Fibroblast of lung (primary cell): Measurements from ENCODE around the gene GRIK2.

Source experiments
- EZH2 ChIP-seq: IDR thresholded peaks from 2 replicates; pipeline ENCODE4 v1.5.1; 2012; ENCODE audit warnings: low read length, control low read depth, mild to moderate bottlenecking; ENCODE audit errors: missing control alignments
- TF ChIP-seq, protein P1 (sequence below), 2 donors: IDR thresholded peaks in 1 of 2; conservative IDR thresholded peaks in 1 of 2; 1 replicate in 1 of 2; 2 replicates in 1 of 2; pipeline ENCODE4 v1.5.1; 2011 to 2012; ENCODE audit warnings: low read length in 2 of 2, control low read depth in 1 of 2, inconsistent platforms in 1 of 2, low read depth in 1 of 2, mild to moderate bottlenecking in 1 of 2

DNA sequence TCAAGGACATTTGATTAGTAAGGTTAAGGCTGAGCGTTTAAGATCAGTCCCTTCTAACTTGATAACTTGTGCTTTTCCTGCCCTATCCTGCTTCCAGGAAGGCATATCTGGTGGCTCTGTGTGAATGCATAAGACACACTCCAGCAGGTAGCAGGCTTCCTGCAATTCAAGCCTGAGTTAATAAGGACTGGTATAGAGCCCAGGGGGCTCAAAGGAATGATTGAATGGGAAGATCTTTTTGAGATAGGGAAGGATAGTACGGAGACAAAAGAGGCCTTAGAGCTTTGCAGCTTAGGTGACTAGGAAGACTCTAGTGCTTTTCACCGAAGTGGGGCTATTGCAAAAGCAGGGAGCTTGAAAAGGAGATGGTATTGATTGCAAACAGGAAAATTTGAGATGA is 307.1 kb downstream of the GRIK2 start:
- TF ChIP-seq, protein P1, sequence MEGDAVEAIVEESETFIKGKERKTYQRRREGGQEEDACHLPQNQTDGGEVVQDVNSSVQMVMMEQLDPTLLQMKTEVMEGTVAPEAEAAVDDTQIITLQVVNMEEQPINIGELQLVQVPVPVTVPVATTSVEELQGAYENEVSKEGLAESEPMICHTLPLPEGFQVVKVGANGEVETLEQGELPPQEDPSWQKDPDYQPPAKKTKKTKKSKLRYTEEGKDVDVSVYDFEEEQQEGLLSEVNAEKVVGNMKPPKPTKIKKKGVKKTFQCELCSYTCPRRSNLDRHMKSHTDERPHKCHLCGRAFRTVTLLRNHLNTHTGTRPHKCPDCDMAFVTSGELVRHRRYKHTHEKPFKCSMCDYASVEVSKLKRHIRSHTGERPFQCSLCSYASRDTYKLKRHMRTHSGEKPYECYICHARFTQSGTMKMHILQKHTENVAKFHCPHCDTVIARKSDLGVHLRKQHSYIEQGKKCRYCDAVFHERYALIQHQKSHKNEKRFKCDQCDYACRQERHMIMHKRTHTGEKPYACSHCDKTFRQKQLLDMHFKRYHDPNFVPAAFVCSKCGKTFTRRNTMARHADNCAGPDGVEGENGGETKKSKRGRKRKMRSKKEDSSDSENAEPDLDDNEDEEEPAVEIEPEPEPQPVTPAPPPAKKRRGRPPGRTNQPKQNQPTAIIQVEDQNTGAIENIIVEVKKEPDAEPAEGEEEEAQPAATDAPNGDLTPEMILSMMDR (conservative IDR thresholded peaks at IDR 0.05 in 1 of 2, IDR thresholded peaks at IDR 0.05 in 1 of 2; ENCODE audit: low read depth in 1 of 2, low read length in 2 of 2) = no peak
- TF ChIP-seq EZH2 = no peak
